NCI-H82 (cell line): ENCODE measurements around the gene GLI2.
A peak's percentile ranks its signal among the peaks of the same experiment; 100 is the strongest.

Source experiments
- DNase-seq: peaks from one replicate; lab custom pipeline; 2025; lab: John Stamatoyannopoulos, UW

Gene GLI2

DNA sequence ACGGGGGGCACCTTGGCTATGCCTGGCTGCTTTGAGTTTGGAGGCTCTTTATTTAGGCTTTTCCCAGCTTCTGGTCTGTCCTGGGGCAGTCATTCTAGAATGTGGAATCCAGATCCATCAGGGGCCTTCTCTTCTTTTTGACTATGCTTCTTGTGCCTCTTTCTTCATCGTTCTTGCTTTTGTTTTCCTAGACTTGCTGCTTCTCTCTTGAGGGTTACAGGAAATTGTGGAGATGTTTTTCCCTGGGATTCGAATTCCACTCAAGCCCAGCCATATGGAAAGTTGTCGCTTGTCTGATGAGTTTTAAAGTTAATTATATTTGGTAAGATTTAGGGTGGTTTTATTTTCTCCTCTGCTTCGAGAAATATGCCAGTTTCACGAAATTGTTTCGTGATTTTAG, 2.4 kb downstream of the GLI2 start:
- no peak for DNase-seq

DNA sequence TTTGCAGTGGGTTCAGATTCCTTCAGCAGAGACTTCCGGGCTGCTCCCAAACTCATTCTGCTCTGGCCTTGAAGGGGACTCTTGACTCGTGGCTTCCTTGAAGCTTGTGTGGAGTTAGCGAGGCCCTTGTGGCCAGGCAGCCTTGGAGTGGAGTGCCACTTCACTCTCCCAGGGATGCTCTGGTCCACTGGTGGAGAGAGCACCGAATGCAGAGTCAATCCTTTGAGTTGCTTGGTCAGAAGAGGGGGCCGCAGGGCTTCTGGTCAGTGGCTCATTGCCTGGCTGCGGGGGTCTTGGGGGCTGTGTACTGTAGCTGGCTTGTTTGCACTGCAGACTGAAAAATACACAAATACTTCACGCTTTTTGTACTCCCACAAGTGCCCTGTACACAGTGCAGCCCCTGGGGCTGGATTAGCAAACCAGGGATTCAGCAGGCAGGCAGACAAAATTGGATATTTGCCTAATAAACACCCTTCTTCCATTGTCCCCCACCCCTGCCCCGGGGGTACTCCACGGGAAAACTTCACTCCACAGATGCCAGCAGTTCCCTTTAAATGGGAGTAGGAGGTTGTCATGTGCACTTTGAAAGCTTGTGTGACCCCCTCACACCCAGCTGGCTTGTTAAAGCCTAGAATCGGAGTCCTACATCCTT, 3.2 kb downstream of the GLI2 start:
- no peak for DNase-seq

DNA sequence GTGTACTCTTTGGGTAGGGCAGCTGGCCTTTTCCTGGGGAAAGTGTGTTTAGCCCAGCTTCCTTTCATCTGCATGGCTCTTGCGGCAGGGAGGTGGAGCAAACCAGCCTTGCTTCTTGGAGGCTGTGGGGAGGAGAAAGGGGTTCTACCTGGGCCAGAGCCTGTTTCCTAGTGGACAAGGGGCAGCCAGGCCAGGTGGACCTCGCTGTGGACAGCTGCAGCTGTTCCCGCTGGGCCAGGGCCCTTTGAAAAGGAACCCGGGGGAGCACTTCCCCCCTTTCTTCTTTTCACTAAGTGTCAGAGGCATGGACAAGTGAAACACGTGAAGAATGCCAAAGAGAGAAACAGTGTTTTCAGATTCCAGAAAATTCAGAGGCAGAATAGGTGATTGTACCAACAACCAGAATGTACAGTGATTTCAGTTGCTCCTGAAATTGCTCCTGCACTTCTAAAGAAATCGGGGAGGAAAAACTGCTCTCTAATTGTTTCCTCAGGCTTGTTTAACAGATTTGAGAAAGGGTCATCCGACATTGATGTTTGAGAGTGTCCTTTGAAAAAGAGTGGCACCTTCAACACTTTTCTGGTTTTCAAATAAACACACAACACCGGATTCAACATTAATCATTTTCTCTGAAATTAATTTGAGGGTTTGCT, 3.9 kb downstream of the GLI2 start:
- peak; percentile 18 for DNase-seq

DNA sequence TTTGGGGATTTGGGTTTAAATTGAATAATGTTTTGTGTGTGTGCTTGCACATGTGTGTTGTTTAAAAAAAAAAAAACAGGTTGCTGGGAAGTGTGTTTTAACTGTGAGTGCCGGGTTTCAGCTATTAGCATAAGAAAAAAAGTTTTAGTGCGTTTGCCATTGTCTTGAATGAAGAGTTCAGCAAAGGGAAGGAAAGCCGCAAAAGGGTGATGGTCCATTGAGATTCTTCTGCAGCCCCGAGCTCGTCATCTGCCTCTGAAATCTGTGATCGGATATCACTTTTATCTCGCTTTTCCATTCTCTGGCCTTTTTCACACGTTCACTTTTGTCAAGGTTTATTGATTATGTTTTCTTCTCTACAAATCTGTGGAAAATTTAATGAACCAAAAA, 4.7 kb downstream of the GLI2 start:
- DNase-seq, result no peak

DNA sequence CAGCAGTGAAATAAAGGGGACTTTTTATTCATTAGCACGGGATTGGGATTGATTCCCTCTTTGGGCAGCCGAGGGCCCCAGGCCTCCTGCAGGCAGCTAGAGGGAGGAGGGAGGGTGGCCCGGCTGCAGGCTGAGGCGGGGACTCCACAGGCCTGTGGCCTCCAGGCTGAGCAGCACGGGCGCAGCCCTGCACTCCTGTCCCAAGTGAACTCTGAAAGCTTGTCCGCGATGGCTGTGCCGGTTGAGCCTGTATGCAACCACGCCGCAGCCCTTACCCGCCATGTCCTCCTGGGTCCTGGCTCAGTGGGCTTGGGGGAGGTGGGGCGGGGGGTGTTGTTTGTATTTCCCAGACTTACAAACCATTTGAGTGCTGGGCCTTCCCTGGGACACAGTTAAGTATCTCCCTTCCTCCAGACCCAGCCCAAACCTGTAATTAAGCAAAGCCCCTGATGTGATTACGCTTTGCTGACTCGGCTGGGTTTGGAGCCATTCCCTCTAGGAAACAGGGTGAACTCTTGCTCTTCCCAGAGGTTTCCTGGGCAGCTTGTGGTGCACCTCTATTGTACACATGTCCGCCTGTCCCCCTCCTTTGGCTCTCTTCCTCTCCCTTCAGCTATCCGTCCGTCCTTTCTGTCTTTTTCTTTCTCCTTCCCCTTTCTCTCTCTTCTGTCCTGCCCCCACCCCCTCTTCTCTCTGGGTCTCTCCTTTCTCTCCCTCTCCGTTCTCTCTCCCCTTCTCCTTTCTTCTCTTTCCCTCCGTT, 5.3 kb downstream of the GLI2 start:
- peak; percentile 78 for DNase-seq

DNA sequence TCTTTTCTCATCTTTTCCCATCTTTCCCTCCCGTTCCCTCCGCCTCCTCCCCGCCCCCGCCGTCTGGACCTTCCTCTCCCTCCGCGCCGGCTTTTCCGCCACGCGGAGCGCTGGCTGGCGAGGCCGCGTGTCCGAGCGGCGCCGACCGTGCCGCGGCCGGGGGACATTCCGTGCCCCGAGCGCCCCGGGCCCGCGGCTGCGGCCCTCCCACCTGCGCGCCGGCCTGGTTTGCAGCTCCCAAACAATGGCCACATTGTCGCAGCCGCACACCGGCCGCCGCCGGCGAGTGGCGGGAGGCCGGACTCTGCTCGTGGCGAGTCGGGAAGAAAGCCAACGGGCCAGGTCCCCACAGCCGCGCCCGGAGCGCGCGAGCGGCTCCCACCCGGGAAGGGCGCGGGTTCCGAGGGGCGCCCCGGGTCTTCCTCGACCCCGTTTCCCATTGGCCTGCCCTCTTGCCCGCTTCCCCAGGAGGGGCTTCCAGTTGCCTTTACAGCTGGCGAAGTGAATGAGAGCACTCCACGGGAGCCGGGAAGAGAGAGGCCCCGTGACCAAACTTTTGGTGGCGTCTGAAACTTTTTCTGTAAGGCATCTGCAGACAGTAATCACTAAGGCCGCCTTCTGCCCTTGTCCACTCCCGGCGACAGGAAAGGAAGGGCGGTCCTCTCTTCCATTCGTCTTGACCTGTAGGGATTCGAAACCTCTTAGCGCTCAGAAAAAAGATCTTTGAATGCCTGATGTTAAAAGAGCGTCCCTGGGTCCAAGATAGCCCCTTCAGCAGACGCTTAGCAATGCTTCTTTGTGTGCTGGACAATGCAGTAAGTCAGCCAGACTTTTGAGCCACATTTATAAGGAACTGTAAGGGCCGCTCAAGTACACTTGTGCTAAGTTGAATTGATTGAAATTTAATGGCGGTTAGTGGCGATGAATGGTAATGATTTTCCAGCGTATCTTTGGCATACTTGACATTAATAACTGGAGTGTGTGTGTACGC, 6.2 kb downstream of the GLI2 start:
- no peak for DNase-seq

DNA sequence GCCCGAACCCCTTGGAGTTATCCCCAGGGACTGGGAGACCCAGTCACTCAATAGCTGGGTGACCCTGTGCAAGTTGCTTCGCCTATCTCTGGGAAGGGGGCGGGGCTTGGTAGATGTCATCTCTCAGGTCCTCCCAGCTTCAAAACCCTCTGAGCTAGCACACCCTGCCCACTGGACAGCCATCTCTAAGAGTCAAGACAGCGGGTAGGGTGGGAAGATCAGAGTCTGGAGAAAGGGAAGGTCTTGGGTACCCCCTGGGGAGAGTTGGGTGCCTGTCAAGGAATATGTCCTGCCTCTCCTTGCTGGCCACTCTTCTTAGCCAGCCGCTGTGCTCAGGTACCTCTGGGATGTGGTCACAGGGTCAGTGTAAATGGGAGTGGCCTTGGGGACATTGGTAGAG, 8.0 kb downstream of the GLI2 start:
- DNase-seq, result no peak

DNA sequence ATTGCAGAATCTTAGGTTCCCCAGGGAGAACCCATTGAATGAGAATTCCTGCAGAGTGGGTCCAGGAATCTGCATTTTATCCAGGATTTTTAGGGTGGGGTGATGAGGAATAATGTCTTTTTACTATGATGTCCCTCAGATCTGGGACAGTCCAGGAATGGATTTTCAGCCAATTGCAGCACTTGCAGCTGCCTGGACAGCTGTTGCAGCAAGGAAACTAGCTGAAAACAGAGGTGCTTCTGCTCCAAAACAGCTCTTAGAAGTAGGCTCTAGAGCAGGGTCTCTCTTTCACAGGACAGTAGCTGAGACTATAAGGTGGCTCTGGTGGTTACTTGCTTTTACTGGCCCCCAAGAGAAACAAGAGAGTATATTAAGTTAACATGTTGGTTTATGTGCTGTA, 9.1 kb downstream of the GLI2 start:
- no peak for DNase-seq

DNA sequence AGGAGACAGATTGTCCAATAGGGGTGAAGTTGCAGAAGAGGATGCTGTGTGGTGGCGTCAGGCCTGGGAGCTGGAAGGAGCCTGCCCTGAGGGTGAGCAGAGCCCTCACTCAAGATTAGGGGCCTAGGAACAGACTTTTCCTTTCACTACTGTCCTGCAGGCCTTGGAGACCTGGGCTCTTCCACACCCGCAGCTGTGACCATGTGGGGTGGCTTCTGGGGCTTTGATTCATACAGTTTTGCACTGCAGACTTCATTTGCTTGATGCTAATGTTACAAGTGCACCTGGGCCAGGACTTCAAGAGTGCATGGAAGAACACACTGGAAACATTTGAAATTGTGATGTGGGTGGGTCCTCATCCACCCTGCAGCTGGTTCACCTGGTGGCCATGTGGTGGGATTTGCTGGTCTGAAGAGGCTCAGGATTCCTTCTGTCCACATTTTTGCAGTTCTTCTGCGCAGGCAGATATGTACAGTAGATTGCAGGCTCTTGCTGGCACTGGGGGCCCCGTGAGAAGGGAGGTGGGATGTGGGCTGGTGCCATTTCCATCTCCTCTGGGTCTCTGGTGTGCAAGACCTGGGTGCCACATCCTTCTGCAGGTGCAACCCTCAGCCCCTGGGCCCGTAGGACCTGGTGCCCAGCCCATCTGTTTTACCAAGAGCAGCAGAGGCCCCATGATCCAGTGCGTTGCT, 9.9 kb downstream of the GLI2 start:
- no peak for DNase-seq

DNA sequence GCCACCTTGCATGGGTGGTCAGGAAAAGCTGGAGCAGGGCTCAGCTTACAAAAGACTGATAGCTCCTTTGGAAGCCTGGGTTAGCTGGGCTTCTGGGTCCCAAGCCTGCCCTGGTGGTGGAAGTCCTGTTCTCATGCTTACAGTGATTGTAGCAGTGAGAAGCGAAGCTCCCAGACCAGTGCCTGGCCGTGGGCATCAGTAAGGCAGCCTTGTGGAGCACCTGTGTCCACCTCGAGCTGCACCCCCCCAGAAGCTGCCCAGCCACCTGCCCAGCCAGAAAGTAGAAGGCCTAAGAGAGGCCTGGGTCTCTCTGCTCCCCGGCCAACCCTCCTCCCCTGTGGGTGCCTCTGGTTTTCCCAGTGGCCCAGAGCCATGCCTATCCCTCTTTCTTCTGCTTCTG, 10.5 kb downstream of the GLI2 start:
- DNase-seq, result no peak

DNA sequence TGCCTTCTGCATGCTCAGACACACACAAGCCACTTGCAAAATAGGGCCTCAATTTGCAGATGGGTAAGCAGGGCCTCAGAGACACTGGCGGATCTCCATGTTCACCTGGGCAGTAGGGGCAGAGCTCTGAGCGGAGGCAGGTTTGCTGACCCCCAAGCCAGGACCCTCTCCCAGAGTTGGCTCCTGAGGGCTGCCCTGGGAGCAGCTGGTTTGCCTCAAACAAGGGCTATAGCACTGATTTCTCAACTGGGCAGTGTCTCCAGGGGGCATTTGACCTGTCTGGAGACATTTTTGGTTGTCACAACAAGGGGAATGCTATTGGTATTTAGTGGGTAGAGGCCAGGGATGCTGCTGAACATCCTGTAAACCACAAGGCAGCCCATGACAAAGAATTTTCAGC, 11.6 kb downstream of the GLI2 start:
- no peak for DNase-seq

DNA sequence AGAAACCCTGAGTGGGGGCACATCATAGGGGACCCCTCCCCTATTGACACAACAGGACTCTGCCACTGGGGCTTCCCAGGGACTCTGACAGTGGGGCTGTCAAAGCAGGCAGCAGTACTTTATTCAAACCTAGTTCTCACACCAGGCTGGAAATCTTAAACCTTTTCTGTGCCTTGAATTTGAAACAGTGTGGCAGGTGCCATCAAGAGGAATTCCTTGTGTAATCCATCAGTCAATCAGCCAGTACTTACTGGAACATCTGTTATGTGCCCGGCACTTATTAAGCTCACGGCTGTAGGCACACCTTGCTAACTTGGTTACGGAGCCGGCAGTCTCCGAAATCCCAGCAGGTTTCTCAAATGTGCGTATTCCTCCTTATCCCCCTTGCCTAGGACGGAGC, 12.0 kb downstream of the GLI2 start:
- peak; percentile 80 for DNase-seq

DNA sequence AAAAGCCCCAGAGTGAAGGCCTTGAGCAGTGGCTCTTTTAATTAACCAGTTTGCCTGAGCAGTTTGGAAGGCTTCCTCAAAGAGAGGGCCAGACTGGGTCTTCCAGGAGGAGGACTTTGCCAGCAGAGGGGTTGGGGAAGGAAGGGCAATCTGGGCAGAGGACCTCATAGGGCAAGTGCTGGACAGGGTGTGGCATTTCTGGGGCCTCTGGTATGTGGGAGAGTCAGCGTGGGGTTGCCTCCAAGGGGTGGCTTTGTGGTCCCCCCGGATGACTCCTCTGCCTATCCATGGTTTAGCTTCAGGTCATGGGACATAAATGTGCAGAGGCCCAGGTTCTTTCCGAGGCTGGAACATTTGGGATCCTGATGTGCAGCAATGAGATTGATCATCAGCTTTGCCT, 12.6 kb downstream of the GLI2 start:
- no peak for DNase-seq

DNA sequence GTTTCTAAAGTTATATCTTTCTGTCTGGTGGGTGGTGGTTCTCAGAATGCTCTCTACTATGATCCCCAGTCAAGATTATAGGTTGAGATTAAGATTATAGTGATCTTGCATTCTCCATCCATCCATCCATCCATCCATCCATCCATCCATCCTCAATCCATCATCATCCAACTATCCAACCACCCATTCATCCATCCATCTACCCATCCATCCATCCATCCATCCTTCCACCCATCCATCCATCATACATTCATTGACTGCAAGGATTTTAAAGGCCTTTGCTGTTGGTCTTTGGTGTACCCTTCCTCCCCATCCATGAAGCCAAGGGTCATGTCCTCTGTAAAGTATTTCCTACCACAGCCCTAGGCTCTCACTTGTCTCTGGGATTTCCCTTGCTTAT, 13.1 kb downstream of the GLI2 start:
- DNase-seq, result no peak

DNA sequence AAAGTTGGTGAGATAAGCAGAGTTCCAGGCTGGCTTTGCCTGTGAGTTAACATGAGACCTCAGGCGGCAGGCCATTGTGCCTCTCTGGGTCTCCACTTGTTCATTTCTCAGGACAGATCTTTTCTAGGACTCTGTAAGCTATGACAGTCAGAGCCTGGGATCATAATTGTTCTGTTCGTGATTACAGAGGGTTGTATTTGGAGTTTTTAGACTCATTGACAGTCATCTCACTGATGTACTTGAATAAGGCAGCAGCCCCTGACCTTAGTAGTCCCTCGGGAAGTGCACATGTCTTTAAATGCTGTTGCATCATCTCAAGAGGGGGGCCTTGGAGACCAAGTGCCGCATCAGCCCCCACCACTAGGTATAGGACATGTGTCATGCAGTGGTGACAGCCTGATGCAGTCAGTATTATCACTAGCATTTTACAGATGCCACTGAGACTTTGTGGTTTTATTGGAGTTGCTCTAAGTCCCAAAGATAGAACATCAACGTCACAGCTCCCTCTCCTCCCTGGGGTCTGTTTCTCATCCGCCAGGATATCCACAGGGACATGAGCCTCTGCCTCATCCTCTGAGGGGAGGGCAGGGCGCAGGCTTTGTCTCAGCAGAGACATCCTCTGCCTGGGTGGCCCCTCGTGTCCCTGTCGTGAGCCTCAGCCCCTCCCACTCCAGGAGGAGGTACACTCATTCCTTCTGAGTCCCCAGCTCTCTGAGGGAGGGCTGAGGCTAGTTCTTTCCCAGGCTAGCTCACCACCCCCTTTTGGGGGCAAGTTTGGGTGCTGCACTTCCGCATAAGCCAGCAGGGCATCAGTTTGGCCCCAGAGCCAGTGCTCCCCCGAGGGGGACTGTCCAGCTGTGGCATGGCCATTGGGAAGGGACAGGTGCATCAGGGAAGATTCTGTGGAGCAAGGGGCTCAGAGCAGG, 14.1 kb downstream of the GLI2 start:
- DNase-seq, result no peak

DNA sequence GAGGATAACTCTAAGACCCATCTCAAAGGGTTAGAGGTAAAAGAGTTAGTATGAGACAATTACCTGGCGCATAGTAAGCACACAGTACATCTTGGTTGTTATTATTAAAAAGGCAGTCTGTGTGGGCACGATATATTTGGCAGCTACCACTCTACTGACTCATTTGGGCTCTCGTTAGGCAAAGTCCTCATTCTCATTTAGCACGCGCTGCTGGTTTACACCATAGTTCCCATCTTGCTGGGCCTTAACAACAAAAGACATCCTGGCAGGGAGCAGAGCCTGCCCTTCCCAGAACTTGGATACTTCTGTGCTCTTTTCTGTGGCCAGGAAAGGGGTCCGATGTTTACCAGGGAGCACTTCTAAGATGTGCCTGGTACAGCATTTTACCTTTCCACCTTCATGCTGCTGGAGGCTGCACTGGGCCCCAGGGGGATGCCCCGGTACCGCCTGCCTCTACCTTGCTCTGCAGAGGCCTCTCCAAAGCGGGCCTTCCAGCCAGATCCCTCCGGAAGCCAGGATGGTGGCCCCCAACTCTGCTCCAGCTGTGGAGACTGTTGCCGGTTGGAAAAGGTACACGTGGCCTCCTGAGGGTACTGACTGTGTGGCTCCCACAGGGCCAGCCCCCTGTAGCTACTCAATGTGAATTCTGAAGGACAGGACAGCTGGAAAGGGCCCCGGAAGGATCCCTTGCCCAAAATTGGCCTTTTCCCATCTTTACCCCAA, 15.0 kb downstream of the GLI2 start:
- no peak for DNase-seq

DNA sequence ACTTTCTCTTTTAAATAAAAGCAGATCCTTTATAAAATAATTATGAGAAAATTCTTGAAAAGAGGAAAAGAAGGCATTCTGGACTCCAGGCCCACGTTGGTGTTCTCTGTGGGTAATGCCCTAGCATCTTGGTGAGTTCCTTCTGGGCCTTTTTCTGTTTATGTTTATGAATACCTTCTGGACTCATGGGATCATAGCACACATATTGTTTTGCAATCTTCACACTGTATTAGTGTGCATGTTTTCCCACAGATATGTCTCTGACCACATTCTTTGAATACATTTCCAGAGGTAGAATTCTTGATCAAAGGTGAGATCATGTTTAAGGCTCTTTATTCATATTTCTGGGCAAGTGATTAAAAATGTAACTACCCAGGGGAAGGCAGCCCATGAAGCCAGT, 15.9 kb downstream of the GLI2 start:
- no peak for DNase-seq

DNA sequence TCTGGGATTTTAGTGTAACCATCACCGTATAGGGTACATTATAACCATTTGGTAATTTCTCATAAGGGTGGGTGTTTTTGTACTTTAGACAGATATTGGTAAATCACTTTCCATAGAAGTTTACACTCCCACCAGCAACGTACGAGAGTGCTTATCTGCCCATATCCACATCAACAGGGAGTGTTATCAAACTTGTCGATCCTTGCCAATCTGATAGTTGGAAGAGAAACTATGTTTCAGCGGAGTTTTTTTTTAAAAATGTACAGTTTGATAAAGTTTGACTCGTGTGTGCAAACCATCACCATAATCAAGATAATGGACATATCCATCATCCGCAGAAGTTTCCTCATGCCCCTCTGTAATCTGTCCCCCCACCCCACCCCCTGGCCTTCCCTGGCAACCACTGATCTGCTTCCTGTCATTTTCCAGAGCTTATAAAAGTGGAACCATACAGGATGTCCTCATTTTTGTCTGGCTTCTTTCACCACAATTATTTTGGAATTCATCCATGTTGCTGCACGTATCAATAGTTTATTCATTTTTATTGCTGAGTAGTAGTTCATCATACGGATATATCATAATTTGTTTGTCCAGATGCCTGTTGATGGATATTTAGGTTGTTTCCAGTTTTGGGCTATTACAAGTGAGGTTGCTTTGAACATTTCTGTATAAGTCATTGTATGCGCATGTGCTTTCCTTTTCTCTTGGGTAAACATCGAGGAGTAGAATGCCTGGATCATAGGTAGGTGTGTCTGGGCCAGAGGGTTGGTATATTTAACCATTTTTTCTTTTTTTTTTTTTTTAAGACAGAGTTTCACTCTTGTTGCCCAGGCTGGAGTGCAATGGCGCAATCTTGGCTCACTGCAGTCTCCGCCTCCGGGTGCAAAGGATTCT, 18.6 kb downstream of the GLI2 start:
- DNase-seq, result no peak
